Thymus (tissue), 14 donors: Measurements from ENCODE around the gene BASP1. TPM values are rescaled to one million over a fixed set of nuclear protein-coding genes. Genes with fewer than 3 reads are reported as not detected.
A peak's percentile ranks its signal among the peaks of the same experiment; 100 is the strongest.

Source experiments
- DNase-seq, 9 donors: peaks; one replicate each; pipeline ENCODE4 v3.0.0-alpha.2; 2013; ENCODE audit warnings: low spot score in 9 of 9, low read depth in 6 of 9, missing footprints in 1 of 9
- H3K27ac ChIP-seq, 2 donors: one replicate each; pipeline ENCODE4 v1.5.1; 2013; ENCODE audit warnings: control low read depth in 1 of 2, low read depth in 1 of 2, low read length in 1 of 2, mild to moderate bottlenecking in 1 of 2, moderate library complexity in 1 of 2
- H3K27me3 ChIP-seq, 2 donors: one replicate each; pipeline ENCODE4 v1.5.1; 2013; ENCODE audit warnings: low read length in 1 of 2; ENCODE audit not compliant: control insufficient read depth in 2 of 2, insufficient read depth in 1 of 2
- H3K36me3 ChIP-seq, 2 donors: one replicate each; pipeline ENCODE4 v1.5.1; 2013; ENCODE audit warnings: low read length in 1 of 2, mild to moderate bottlenecking in 1 of 2, moderate library complexity in 1 of 2; ENCODE audit not compliant: control insufficient read depth in 2 of 2, insufficient read depth in 2 of 2
- H3K4me1 ChIP-seq, 2 donors: one replicate each; pipeline ENCODE4 v1.5.1; 2013; ENCODE audit warnings: low read length in 2 of 2; ENCODE audit not compliant: control insufficient read depth in 2 of 2, insufficient read depth in 2 of 2
- H3K4me3 ChIP-seq, 2 donors: one replicate each; pipeline ENCODE4 v1.5.1; 2013; ENCODE audit warnings: low read length in 2 of 2, control low read depth in 1 of 2, mild to moderate bottlenecking in 1 of 2
- H3K9me3 ChIP-seq, 2 donors: one replicate each; pipeline ENCODE4 v1.5.1; 2013; ENCODE audit warnings: low read length in 1 of 2, mild to moderate bottlenecking in 1 of 2; ENCODE audit not compliant: control insufficient read depth in 2 of 2, insufficient read depth in 1 of 2
- WGBS: extraction: QIAGEN DNeasy Blood & Tissue Kit; methylation state at CpG from one replicate; pipeline ENCODE4 v1.1.7; 2013; 5-methylcytosine and 5-hydroxymethylcytosine counted together
- long read RNA-seq, 10 donors: transcript quantifications; one replicate each; lab custom pipeline, GENCODE V29; 2026
- polyA plus RNA-seq: library from polyadenylated mRNA; stranded (reverse); fragments of 200-250 nt; gene quantifications from one replicate; pipeline ENCODE4 v1.2.3, GENCODE V29; 2013
- total RNA-seq: library from RNA; stranded (reverse); fragments of 120-200 nt; gene quantifications from one replicate; pipeline ENCODE4 v1.2.4, GENCODE V29; 2013
- donor health status: healthy.

Gene BASP1
- total RNA-seq (24.3 TPM), polyA plus RNA-seq (53.5 TPM)
- long read RNA-seq, donor 1, partial matches to known transcripts, result 0 of 2 reads
- long read RNA-seq, donor 1, other reads (novel, unspliced or antisense), result 0 of 2 reads
- long read RNA-seq, donor 2, result 0 reads
- long read RNA-seq, donor 3, transcript BASP1-201 (2 exons, 1,878 nt), result major isoform, 23 of 23 reads
- long read RNA-seq, donor 3, partial matches to known transcripts, result 0 of 23 reads
- long read RNA-seq, donor 3, other reads (novel, unspliced or antisense), result 0 of 23 reads
- long read RNA-seq, donor 4, transcript BASP1-201 (2 exons, 1,878 nt), result major isoform, 17 of 17 reads
- long read RNA-seq, donor 4, partial matches to known transcripts, result 0 of 17 reads
- long read RNA-seq, donor 4, other reads (novel, unspliced or antisense), result 0 of 17 reads
- long read RNA-seq, donor 5, transcript BASP1-201 (2 exons, 1,878 nt), result major isoform, 38 of 38 reads
- long read RNA-seq, donor 5, partial matches to known transcripts, result 0 of 38 reads
- long read RNA-seq, donor 5, other reads (novel, unspliced or antisense), result 0 of 38 reads
- long read RNA-seq, donor 6, transcript BASP1-201 (2 exons, 1,878 nt), result major isoform, 20 of 33 reads
- long read RNA-seq, donor 6, partial matches to known transcripts, result 13 of 33 reads
- long read RNA-seq, donor 6, other reads (novel, unspliced or antisense), result 0 of 33 reads
- long read RNA-seq, donor 7, transcript BASP1-201 (2 exons, 1,878 nt), result major isoform, 20 of 101 reads
- long read RNA-seq, donor 7, partial matches to known transcripts, result 81 of 101 reads
- long read RNA-seq, donor 7, other reads (novel, unspliced or antisense), result 0 of 101 reads
- long read RNA-seq, donor 8, transcript BASP1-201 (2 exons, 1,878 nt), result major isoform, 17 of 30 reads
- long read RNA-seq, donor 8, partial matches to known transcripts, result 13 of 30 reads
- long read RNA-seq, donor 8, other reads (novel, unspliced or antisense), result 0 of 30 reads
- long read RNA-seq, donor 9, transcript BASP1-201 (2 exons, 1,878 nt), result major isoform, 6 of 31 reads
- long read RNA-seq, donor 9, partial matches to known transcripts, result 25 of 31 reads
- long read RNA-seq, donor 9, other reads (novel, unspliced or antisense), result 0 of 31 reads
- long read RNA-seq, donor 10, transcript BASP1-201 (2 exons, 1,878 nt), result major isoform, 30 of 62 reads
- long read RNA-seq, donor 10, partial matches to known transcripts, result 32 of 62 reads
- long read RNA-seq, donor 10, other reads (novel, unspliced or antisense), result 0 of 62 reads

DNA sequence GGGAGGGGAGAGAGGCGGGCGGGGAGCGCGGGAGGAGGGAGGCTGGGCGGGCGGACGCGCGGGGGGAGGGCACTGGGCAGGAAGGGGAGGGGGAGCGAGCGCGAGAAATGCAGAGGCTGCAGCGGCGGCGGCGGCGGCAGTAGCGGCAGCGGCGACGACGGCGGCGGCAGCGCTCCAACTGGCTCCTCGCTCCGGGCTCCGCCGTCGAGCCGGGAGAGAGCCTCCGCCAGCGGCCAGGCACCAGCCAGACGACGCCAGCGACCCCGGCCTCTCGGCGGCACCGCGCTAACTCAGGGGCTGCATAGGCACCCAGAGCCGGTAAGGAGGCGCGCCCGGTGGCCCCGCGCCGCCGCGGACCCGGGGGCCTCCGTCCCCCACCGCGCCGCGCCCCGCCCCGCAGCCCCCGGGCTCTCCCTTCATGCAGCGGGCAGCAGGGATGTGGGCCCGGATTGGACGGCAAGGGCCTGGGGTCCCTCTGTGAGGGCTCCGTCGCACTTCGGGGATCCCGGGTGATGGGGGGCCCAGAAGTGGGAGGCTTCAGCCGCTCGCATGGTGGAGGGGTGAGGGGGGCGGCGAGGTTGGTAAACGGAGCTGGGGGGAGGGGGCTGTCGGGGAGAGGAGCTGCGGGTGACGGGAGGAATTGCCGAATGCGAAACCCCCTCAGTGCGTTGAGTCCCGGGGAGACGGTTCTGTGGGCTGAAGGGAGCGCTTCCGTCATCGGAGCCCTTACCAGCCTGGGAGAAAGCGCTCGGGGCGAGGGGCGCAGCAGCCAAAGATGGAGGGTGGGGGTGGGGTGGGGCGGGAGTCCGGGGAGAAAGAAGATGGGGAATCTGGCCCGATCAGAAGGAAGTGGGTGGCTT lies at the start of gene BASP1:
Gene BASP1, plus strand, starts transcription at position 139 of the 860 bp plus-strand sequence. CDS start 57,586 bp downstream, outside the sequence.
- 2% methylated on average over 83 of the region's 89 CpGs for WGBS
- Histone ChIP-seq H3K36me3 (no peaks in the 10 kb centered on the region), H3K27ac (peak within 1 kb of the TSS; percentile 15 to 65), H3K4me1 (peaks cover 0 to 13% of the 10 kb centered on the region in 2 donors), H3K9me3 (no peaks in the 10 kb centered on the region), H3K27me3 (peaks cover 29 to 37% of the 10 kb centered on the region in 2 donors), H3K4me3 (peak within 1 kb of the TSS; percentile 45 to 50)
- peak in 4 of 9 donors; percentile 49 to 81 (median 54) for DNase-seq

DNA sequence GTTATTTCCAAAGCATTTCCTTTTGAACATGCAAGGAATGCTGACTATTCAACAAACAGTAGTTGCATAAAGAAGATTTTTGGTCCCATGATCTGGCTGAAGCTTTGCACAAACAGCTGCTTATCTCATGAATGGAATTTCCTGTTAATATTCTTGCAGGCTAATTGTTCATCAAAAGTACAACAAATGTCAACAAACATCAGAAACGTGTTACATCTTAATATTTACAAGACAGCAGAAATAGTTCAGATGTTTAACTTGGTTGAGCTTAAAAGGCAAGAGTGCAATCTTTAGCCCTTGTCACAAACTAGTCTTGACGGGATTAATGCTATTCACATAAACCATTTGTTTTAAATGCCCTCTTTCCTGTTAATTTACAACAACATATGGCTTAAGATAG lies 47.9 kb upstream of the BASP1 start:
- no peak overlapping the region for H3K4me3 ChIP-seq
- no peaks in the 10 kb centered on the region for H3K4me1 ChIP-seq
- no peak overlapping the region for H3K27ac ChIP-seq
- no peaks in the 10 kb centered on the region for H3K9me3 ChIP-seq
- 76% methylated on average over 2 of the region's 2 CpGs for WGBS
- H3K27me3 ChIP-seq, result no peaks in the 10 kb centered on the region
- no peaks in the 10 kb centered on the region for H3K36me3 ChIP-seq
- DNase-seq, result no peak

- Histone ChIP-seq H3K27ac (no peak overlapping the region), H3K36me3 (no peaks in the 10 kb centered on the region)
These were observed 44.6 kb upstream of the BASP1 start for GRCh38 chr5:17172791-17173190.

DNA sequence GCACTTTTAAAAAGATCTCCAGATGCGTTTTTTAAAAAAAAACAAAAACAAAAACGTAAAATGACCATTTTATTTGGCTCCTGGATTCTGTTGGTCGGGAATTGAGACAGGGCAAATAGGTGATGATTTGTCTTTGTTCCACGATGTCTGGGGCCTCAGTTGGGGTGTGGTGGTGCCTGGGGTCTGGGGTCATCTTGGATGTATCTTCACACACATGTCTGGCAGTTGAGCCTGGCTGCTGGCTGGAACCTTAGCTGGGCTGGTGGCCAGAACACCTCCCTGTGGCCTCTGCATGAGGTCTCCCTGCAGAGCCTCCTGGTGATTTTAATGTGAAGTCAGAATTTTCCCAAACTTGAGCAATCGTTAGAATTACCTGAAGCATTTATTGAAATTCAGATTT lies 42.5 kb upstream of the BASP1 start:
- 90% methylated on average over 5 of the region's 5 CpGs for WGBS
- no peak overlapping the region for H3K4me3 ChIP-seq
- no peaks in the 10 kb centered on the region for H3K9me3 ChIP-seq
- no peak for DNase-seq
- H3K27me3 ChIP-seq, result no peaks in the 10 kb centered on the region
- no peaks in the 10 kb centered on the region for H3K36me3 ChIP-seq
- no peak overlapping the region for H3K27ac ChIP-seq
- no peaks in the 10 kb centered on the region for H3K4me1 ChIP-seq

More at GRCh38 chr5:17172791-17173190, 44.6 kb upstream of the BASP1 start:
- DNase-seq, result no peak
- Histone ChIP-seq H3K4me3 (no peak overlapping the region), H3K9me3 (no peaks in the 10 kb centered on the region), H3K4me1 (no peaks in the 10 kb centered on the region), H3K27me3 (no peaks in the 10 kb centered on the region)
- WGBS, result 94% methylated on average over 3 of the region's 3 CpGs

DNA sequence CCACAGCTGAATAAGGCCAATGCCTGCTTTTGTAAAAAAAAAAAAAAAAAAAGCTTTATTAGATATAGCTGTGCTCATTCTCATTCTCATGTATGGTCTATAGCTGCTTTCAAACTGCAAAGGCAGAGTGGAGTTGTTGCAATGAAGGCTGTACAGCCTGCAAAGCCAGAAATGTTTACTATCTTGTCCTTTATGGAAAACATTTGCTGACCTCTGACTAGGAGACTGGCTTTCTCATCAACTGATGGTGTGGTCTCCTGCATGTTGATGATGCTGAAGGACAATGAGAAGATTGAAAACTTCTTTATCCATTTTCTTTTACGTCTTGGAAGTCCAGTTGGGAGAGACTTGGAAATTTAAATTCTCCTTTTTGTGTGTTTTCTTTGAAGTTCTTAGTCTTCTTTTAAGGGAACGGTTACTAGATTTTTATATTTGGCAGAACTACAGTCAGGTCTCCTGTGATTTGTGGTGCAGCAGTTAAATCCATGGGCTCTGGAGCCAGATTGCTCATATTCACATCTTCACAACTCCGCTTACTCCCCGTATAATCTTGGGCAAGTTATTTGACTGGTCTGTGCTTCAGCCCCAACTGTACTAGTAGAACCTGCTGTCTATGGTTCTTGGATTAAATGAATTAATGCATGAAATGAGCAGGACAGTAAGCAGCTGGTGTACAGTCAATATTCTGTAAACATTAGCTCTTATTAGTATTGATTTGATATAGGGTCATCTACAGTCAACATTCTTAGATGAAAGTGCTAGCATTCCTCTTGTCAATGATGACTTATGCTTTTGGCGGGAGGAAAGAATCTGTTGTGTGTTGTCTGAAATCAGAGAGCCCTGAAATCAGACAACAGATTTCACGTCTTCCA lies 39.7 kb upstream of the BASP1 start:
- Histone ChIP-seq H3K4me3 (no peak overlapping the region), H3K9me3 (no peaks in the 10 kb centered on the region), H3K27ac (no peak overlapping the region), H3K4me1 (no peaks in the 10 kb centered on the region), H3K36me3 (no peaks in the 10 kb centered on the region), H3K27me3 (no peaks in the 10 kb centered on the region)
- 93% methylated on average over 6 of the region's 6 CpGs for WGBS
- DNase-seq, result no peak

- Histone ChIP-seq H3K4me1 (no peaks in the 10 kb centered on the region), H3K27ac (no peak overlapping the region), H3K27me3 (no peaks in the 10 kb centered on the region), H3K9me3 (no peaks in the 10 kb centered on the region), H3K4me3 (no peak overlapping the region), H3K36me3 (no peaks in the 10 kb centered on the region)
- DNase-seq, result no peak
- WGBS, result 95% methylated on average over 2 of the region's 2 CpGs
These were observed 39.1 kb upstream of the BASP1 start for GRCh38 chr5:17178373-17178675.

GRCh38 chr5:17180330-17180843 lies 37.0 kb upstream of the BASP1 start:
- Histone ChIP-seq H3K9me3 (no peaks in the 10 kb centered on the region), H3K4me3 (no peak overlapping the region), H3K4me1 (no peaks in the 10 kb centered on the region), H3K27me3 (no peaks in the 10 kb centered on the region), H3K27ac (no peak overlapping the region), H3K36me3 (no peaks in the 10 kb centered on the region)
- no peak for DNase-seq
- 94% methylated on average over 6 of the region's 6 CpGs for WGBS
